Fibroblast of pulmonary artery (primary cell): ENCODE data around the gene CHURC1.

Experiments
- DNase-seq: peaks from one replicate; pipeline ENCODE4 v3.0.0-alpha.2; 2010; ENCODE audit warnings: low read depth
- H3K4me3 ChIP-seq: replicated peaks from 2 replicates; pipeline ENCODE4 v1.5.1; 2011; ENCODE audit warnings: low read depth, mild to moderate bottlenecking, control low read depth, low read length, moderate library complexity
- CTCF ChIP-seq: IDR thresholded peaks from 2 replicates; pipeline ENCODE4 v1.5.1; 2011; ENCODE audit warnings: mild to moderate bottlenecking, control low read depth, low read length, inconsistent platforms; ENCODE audit errors: missing control alignments

Gene CHURC1

GRCh38 chr14:64935508-64935907 lies 21.3 kb downstream of the CHURC1 start:
- no peak for TF ChIP-seq CTCF
- no peak for DNase-seq
- H3K4me3 ChIP-seq: no peak overlapping the region

- no peak for TF ChIP-seq CTCF
- DNase-seq: peak; percentile 42
- no peak overlapping the region for H3K4me3 ChIP-seq
Measured at GRCh38 chr14:64937171-64937820, 23.0 kb downstream of the CHURC1 start.

DNA sequence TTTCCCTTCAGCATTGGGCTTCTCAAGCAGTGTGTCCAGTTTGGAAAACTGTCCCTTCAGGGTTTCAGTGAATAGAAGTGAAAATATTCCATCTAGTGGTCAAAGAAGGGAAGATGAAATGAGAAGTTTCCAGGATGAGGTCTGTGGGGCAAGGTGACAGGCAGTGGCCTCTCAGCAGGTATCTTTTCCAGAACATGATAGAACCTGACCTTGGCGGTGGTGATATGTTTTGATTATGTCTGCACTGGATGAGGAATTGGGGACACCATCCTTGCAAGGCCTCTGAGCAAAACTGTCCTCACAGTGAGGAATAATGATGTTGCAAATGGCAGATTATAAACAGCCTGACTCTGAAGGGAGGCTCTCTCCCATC lies 23.6 kb downstream of the CHURC1 start:
- peak; percentile 43 for TF ChIP-seq CTCF
- peak; percentile 31 for DNase-seq
- H3K4me3 ChIP-seq: no peak overlapping the region

DNA sequence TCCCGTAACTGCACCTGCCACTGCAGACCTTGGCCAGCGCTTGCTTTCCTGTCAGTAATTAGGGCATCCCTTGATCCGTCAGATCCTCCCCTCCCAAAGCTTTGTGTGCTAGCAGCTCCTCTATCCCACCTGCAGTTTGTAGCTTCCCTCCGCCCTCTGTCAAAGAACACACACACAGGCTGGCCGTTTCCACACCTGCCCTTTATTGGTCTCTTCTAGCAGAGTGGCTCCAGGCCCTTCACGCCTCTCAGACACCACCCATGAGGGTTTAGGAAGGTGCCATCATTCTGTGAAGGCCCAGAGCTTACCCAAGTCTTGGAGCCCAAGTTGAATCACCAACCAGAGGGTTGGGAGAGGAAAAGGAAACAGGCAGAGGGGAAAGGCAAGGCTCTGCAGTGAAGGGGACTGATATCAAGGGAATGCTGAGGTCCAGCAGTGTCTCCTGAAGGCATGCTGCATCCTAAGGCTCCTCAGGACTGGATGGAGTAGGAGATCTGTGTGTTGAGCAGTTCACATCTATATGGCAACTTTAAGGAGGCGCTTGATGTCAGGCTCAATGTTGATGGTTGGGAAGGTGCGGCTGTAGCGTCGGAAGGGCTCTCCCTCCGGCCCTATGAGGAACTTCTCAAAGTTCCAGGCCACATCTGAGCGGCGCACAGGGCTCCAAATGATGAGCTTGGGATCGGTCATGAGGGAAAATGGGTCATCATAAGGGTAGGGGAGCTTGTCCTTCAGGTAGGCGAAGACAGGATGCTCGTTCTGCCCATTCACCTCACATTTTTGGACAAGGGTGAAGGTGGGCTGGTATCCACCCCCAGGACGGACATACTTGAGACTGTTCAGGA lies 24.9 kb downstream of the CHURC1 start:
- no peak for TF ChIP-seq CTCF
- H3K4me3 ChIP-seq: no peak overlapping the region
- no peak for DNase-seq

DNA sequence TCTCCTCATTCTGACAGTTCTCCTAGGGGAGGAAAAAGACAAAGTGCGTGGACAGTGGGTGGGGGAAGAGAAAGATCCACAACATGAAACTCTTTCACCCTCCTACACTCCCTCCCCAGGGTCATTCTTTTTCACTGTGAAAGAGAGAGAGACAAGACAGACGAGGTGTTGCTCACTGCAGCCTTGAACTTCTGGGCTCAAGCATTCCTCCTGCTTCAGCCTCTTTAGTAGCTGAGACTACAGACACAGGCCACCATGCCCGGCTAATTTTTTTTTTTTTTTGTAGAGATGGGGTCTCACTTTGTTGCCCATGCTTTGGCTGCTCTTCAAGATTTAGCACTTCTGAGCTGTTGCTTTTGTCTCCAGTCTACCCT lies 25.5 kb downstream of the CHURC1 start:
- DNase-seq: no peak
- no peak for TF ChIP-seq CTCF
- H3K4me3 ChIP-seq: no peak overlapping the region

DNA sequence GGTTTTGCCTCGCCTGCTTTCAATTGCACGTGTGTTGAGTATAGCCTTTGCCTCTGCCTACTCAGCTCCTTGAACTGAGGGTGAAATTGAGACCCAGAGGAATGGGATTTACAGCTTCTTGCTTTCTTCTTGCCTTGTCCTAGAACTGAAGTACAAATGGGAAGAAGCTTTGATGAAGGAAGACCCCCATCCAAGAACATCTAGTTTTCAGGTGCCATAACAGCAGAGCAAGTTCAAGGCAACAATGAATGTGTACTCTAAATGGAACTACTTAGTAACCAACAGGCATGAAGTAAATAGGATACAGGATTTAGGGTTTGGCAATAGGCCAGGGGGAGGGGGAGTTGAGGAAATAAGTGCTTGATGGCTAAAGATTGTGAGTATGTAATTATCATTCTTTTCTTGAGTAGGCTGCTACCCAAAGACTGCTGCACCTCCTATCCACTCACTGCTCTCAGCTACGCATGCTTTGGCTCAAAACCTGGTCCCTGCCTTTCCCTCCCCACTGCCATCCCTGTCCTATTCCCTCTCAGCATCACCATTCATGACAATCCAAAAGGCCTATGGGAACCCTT lies 26.2 kb downstream of the CHURC1 start:
- TF ChIP-seq CTCF: no peak
- DNase-seq: no peak
- H3K4me3 ChIP-seq: no peak overlapping the region
